Liver (tissue), 9 donors: ENCODE measurements around the gene IRF2. TPM values are rescaled to one million over a fixed set of nuclear protein-coding genes. Genes with fewer than 3 reads are reported as not detected.

Source experiments
- DNase-seq: peaks from one replicate; pipeline ENCODE4 v3.0.0-alpha.2; 2017; ENCODE audit warnings: low spot score
- H3K27ac ChIP-seq, 2 donors: one replicate each; pipeline ENCODE4 v1.7.0; 2013; ENCODE audit warnings: inconsistent platforms in 2 of 2, low read length in 2 of 2, control low read depth in 1 of 2, low read depth in 1 of 2, mild to moderate bottlenecking in 1 of 2
- H3K27me3 ChIP-seq, 4 donors: one replicate each; pipeline versions ENCODE4 v1.6.1 to v1.7.0; 2013; ENCODE audit warnings: low read length in 3 of 4, inconsistent platforms in 1 of 4, mild to moderate bottlenecking in 1 of 4, moderate library complexity in 1 of 4; ENCODE audit not compliant: control insufficient read depth in 4 of 4, insufficient read depth in 4 of 4
- H3K36me3 ChIP-seq, 4 donors: one replicate each; pipeline versions ENCODE4 v1.6.1 to v1.7.0; 2013; ENCODE audit warnings: low read length in 3 of 4, mild to moderate bottlenecking in 3 of 4, low read depth in 1 of 4, moderate library complexity in 1 of 4; ENCODE audit not compliant: control insufficient read depth in 4 of 4, insufficient read depth in 3 of 4
- H3K4me1 ChIP-seq, 4 donors: one replicate each; pipeline versions ENCODE4 v1.6.1 to v1.7.0; 2013; ENCODE audit warnings: low read length in 3 of 4, mild to moderate bottlenecking in 3 of 4, moderate library complexity in 1 of 4; ENCODE audit not compliant: control insufficient read depth in 4 of 4, insufficient read depth in 4 of 4
- H3K4me3 ChIP-seq, 3 donors: one replicate each; pipeline versions ENCODE4 v1.6.1 to v1.7.0; 2013; ENCODE audit warnings: low read length in 3 of 3, control low read depth in 1 of 3, low read depth in 1 of 3, mild to moderate bottlenecking in 1 of 3
- H3K9ac ChIP-seq, 2 donors: one replicate each; pipeline ENCODE4 v1.7.0; 2013; ENCODE audit warnings: low read length in 2 of 2, mild to moderate bottlenecking in 2 of 2, moderate library complexity in 2 of 2, control low read depth in 1 of 2, low read depth in 1 of 2
- H3K9me3 ChIP-seq, 4 donors: one replicate each; pipeline versions ENCODE4 v1.6.1 to v1.7.0; 2013; ENCODE audit warnings: low read length in 3 of 4; ENCODE audit not compliant: control insufficient read depth in 4 of 4
- ATF3 ChIP-seq: IDR thresholded peaks from 2 replicates; pipeline ENCODE4 v1.6.1; 2016; ENCODE audit warnings: antibody characterized with exemption
- CTCF ChIP-seq: fragments of 150-350 bp; IDR thresholded peaks from 2 replicates; pipeline ENCODE4 v1.5.1; 2017; ENCODE audit warnings: improper control_type of control experiment, low read depth, low read length; ENCODE audit not compliant: missing input control
- EGR1 ChIP-seq, 2 donors: IDR thresholded peaks; 2 replicates each; pipeline ENCODE4 v1.6.1; 2016 to 2018; ENCODE audit warnings: antibody characterized with exemption in 2 of 2, low read depth in 2 of 2
- FOXA1 ChIP-seq: IDR thresholded peaks from 2 replicates; pipeline ENCODE4 v1.6.1; 2016; ENCODE audit warnings: antibody characterized with exemption
- GABPA ChIP-seq, 2 donors: IDR thresholded peaks in 1 of 2; conservative IDR thresholded peaks in 1 of 2; 2 replicates each; pipeline ENCODE4 v1.6.1; 2016; ENCODE audit warnings: antibody characterized with exemption in 2 of 2, mild to moderate bottlenecking in 1 of 2, moderate library complexity in 1 of 2
- HNF4A ChIP-seq, 2 donors: conservative IDR thresholded peaks; 2 replicates each; pipeline ENCODE4 v1.6.1; 2016; ENCODE audit warnings: antibody characterized with exemption in 2 of 2, mild to moderate bottlenecking in 2 of 2
- HNF4G ChIP-seq: IDR thresholded peaks from 2 replicates; pipeline ENCODE4 v1.6.1; 2016; ENCODE audit warnings: antibody characterized with exemption
- JUND ChIP-seq, 2 donors: IDR thresholded peaks; 2 replicates each; pipeline ENCODE4 v1.6.1; 2016; ENCODE audit warnings: antibody characterized with exemption in 2 of 2
- MAX ChIP-seq: IDR thresholded peaks from 2 replicates; pipeline ENCODE4 v1.6.1; 2016; ENCODE audit warnings: antibody characterized with exemption
- NR2F2 ChIP-seq: IDR thresholded peaks from 2 replicates; pipeline ENCODE4 v1.6.1; 2016; ENCODE audit warnings: antibody characterized with exemption
- RAD21 ChIP-seq, 2 donors: IDR thresholded peaks; 2 replicates each; pipeline ENCODE4 v1.6.1; 2016; ENCODE audit warnings: antibody characterized with exemption in 2 of 2, mild to moderate bottlenecking in 2 of 2
- REST ChIP-seq: IDR thresholded peaks from 2 replicates; pipeline ENCODE4 v1.6.1; 2016; ENCODE audit warnings: antibody characterized with exemption, mild to moderate bottlenecking
- RXRA ChIP-seq, 2 donors: IDR thresholded peaks; 2 replicates each; pipeline ENCODE4 v1.6.1; 2017 to 2018; ENCODE audit warnings: antibody characterized with exemption in 2 of 2, mild to moderate bottlenecking in 1 of 2
- SP1 ChIP-seq: IDR thresholded peaks from 2 replicates; pipeline ENCODE4 v1.6.1; 2018; ENCODE audit warnings: antibody characterized with exemption, mild to moderate bottlenecking
- TAF1 ChIP-seq: conservative IDR thresholded peaks from 2 replicates; pipeline ENCODE4 v1.6.1; 2016; ENCODE audit warnings: antibody characterized with exemption, mild to moderate bottlenecking
- YY1 ChIP-seq: IDR thresholded peaks from 2 replicates; pipeline ENCODE4 v1.6.1; 2016; ENCODE audit warnings: antibody characterized with exemption, mild to moderate bottlenecking
- ZBTB33 ChIP-seq: IDR thresholded peaks from 2 replicates; pipeline ENCODE4 v1.6.1; 2016; ENCODE audit warnings: antibody characterized with exemption
- WGBS: extraction: QIAGEN DNeasy Blood & Tissue Kit; methylation state at CpG from one replicate; pipeline ENCODE4 v1.1.7; 2013; 5-methylcytosine and 5-hydroxymethylcytosine counted together
- polyA plus RNA-seq, 2 donors: library from polyadenylated mRNA; stranded (reverse) in 1 of 2; unstranded in 1 of 2; fragments of 200-250 nt in 1 of 2; fragments of >200 nt in 1 of 2; fragmentation: Nextera tagmentation in 1 of 2; extraction: Ambion mirVana in 1 of 2; gene quantifications; one replicate each; pipeline versions ENCODE4 v1.2.1 to v1.2.3, GENCODE V29; 2013 to 2015
- total RNA-seq, 2 donors: library from RNA; depleted of rRNA; stranded (reverse); fragments of >200 nt; gene quantifications; one replicate each; pipeline ENCODE4 v1.2.3, GENCODE V29; 2014
- donor health status: healthy.
- donor health status: healthy.
- donor health status: healthy.
- donor health status: healthy.
- donor health status: healthy.

IRF2 gene
- total and polyA plus RNA-seq, 4 donors: 12.9 to 25.5 (median 22.2) TPM

GRCh38 chr4:184350213-184350817 is 124.0 kb downstream of the IRF2 start:
- Histone ChIP-seq H3K4me3 (no peak overlapping the region), H3K36me3 (no peaks in the 10 kb centered on the region), H3K9me3 (no peaks in the 10 kb centered on the region), H3K4me1 (peaks cover 28 to 62% (median 55%) of the 10 kb centered on the region in 4 donors), H3K9ac (no peak overlapping the region), H3K27ac (peak overlapping the region; percentile 85 to 89), H3K27me3 (no peaks in the 10 kb centered on the region)
- DNase-seq: no peak
- TF ChIP-seq NR2F2 (no peak), YY1 (no peak), HNF4G (no peak), ZBTB33 (no peak), FOXA1 (no peak), MAX (no peak), RXRA (IDR thresholded peaks at IDR 0.05) (no peak), JUND (IDR thresholded peaks at IDR 0.05) (no peak), RAD21 (IDR thresholded peaks at IDR 0.05) (no peak), EGR1 (IDR thresholded peaks at IDR 0.05; ENCODE audit: low read depth in 2 of 2) (no peak), HNF4A (conservative IDR thresholded peaks at IDR 0.05) (no peak), SP1 (no peak), CTCF (no peak), TAF1 (no peak), GABPA (IDR thresholded peaks at IDR 0.05 in 1 of 2, conservative IDR thresholded peaks at IDR 0.05 in 1 of 2) (no peak), REST (no peak), ATF3 (no peak)
- 93% methylated on average over 9 of the region's 9 CpGs for WGBS
